NOMO-1 treated with dmso at 0.1 percent for 144 hours (cell line): ENCODE results near the gene ZBTB2.

ENCODE experiments used
- DNase-seq: peaks from one replicate; lab custom pipeline; 2025; ENCODE audit not compliant: unreplicated experiment; lab: John Stamatoyannopoulos, UW

The ZBTB2 gene, protein sequence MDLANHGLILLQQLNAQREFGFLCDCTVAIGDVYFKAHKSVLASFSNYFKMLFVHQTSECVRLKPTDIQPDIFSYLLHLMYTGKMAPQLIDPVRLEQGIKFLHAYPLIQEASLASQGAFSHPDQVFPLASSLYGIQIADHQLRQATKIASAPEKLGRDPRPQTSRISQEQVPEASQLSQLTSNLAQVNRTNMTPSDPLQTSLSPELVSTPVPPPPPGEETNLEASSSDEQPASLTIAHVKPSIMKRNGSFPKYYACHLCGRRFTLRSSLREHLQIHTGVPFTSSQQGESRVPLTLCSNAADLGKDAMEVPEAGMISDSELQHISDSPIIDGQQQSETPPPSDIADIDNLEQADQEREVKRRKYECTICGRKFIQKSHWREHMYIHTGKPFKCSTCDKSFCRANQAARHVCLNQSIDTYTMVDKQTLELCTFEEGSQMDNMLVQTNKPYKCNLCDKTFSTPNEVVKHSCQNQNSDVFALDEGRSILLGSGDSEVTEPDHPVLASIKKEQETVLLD

DNA sequence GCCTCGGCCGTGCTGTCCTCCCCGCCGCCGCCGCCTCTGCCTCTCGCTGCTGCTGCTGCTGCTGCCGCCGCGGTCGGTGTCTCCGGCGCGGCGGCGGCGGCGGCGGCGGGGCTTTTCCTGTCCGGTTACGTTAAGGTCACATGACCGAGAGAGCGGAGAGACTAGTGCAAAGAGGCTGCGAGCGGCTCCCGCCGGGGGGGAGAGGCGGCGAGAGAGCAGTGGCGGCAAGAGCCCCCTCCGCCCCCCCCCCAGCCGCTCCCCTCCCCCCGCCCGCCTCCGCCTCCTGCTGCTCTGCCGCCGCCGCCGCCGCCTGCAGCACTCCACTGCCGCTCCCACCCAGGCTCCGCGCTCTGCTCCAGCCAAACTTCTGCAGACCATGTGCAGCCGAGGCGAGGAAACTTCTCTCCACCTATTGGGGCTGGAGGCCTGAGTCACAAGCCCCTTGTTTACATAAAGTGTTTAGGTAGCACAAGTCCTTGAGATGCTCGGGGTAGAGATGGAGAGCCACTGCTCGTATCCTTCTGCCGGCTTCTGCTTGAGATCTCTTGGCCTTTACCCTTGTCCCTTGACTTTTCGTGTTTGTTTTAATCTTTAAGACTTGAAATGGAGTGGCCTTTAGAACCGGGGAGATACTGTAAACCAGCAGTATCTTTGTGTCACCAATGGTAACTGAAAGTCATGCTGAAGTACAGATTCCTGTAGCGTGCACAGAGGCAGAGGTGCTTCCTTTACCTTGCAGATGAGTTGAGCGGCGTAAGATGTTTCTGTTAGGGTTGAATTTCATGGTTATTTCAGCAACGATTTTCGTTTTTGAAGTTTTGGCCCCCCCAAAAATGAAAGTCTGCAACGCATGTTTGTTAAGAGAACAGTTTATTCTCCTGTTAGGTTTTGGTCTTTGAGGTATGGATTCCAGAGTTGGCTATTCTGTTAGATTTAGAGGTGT is at the start of gene ZBTB2:
TSS of gene ZBTB2 (minus strand) at position 89 of the 943 bp plus-strand sequence. CDS start 17,922 bp downstream, outside the sequence.
- DNase-seq: peak; percentile 47

DNA sequence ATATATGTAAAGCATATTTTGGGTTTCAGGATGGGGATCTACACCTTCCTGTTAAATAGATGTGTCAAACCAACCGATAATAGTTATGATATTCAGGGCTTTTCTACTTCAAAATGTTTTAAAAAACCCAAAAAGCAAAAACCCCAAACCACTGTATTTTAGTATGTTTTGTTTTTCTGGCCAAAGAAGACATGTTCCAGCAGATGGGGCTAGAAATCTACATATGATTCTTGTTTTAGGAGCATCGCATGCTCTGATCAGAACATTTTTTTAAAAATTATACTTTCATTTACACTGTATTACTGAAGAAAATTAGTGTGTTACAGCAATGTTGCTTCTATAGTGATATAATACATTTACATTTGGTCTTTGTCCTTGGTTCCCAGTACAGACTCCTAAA is 49.6 kb upstream of the ZBTB2 start:
- DNase-seq: no peak

DNA sequence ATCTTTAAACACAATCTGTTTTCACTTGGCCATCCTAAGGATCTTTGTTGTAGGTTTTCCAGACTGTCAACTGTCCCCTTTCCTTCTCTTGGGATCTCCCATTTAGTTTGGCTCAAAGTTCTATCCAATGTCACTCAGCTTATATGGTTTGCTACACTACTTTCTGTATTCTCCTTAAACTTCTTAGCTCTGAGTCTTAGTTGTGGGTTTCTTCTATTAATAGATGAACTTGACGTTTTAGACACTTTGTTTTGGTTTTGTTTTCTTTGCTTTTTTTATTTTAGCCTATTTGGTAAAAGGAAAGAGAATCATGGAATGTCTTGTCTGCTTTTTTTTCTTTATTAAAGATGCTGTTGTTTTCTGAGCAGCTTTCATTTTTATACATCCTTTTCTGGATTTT is 49.1 kb upstream of the ZBTB2 start:
- DNase-seq: no peak

DNA sequence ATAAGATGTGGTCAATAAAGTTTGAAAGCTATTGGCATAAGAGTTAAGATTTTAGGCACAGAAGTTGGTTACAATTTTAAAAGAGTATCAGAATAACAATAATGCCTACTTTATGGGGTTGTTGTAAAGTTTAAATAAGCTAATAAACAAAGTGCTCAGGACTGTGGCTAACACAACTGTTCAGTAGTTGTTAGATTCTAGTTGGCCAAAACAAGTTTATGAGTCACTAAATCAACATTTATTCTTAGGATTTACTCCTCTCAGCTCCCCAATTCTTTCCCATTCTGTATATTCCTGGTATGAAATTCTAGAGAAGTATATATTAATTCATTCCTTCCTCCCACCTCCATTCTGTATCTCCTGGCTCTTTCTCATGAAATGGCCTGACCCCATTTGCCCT is 46.0 kb upstream of the ZBTB2 start:
- DNase-seq: no peak

DNA sequence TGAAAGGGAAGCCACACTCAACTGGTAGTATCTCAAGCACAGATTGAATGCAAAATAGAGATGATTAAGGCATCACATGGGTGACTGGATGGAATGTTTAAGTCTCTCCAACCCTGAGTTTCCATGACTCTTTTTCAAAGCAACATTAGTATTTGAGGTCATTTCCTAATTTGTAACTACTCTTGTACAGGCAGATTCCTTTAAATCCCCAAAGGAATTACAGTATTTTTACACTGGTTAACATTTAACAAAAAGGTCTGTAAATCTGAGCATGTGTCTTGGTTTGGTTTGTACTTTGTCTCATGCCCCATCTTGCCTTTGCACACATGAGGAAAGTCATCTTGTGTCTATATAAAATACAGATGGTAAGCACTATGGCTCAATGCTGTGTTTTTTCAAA is 45.4 kb upstream of the ZBTB2 start:
- DNase-seq: no peak

DNA sequence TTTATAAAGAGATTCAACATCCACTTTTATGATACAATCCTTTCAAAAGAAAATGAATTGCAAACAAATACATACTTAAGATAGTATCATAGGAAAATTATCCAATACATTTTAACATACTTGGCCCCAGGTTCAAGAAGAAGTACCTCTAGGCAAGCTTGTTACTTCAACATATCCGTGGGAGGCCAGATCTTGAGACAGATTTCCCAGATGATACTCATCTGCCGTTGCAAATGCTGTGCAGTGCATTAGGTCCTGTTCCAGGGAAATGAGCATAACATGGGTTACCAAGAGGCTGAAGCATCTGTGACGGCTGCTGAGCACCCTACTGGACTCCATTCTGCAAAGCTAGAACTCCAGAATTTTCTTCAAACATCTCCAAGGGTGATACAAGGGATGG is 44.9 kb upstream of the ZBTB2 start:
- DNase-seq: no peak

DNA sequence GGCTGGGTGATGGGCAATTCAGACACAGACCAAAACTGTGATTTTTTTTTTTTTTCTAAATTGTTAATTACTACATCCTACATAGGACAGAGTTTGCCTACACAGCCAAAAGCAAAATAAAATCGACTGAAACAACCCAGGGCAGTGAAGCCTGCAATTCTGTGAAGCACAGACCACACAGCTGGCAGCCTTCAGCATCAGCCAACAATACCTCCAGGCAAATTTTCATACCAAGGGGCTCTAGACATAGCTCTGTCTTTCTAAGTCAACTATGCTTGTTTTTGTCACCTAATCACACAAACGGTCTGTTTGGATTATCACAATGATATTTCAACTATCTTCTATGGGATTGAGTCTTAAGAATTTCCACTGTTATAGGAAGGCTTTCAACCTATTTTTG is 43.0 kb upstream of the ZBTB2 start:
- DNase-seq: no peak

GRCh38 chr6:151432651-151433050 is 41.3 kb upstream of the ZBTB2 start:
- no peak for DNase-seq

DNA sequence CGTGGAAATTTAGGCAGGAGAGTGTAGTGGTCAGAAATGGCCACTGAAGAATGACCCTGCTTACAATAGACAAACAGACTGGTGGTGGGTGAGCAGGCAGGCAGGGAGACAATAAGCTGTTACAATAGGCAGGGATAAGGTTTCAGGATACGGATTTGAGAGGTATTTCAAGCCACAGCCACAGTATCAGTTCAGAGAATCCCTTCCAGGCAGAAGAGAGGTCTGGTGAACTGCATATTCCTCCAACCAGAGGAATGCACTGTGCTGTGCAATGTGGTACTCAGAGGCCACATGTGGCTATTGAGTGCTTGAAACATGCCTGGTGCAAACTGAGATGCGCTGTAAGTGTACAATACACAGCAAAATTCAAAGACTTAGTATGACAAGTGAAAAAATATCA is 40.0 kb upstream of the ZBTB2 start:
- no peak for DNase-seq

GRCh38 chr6:151430886-151431285 is 39.5 kb upstream of the ZBTB2 start:
- DNase-seq: no peak

- DNase-seq: no peak
These were observed 36.9 kb upstream of the ZBTB2 start for GRCh38 chr6:151428093-151428735.

- no peak for DNase-seq
These were observed 34.2 kb upstream of the ZBTB2 start for GRCh38 chr6:151425561-151425960.

- no peak for DNase-seq
These were observed 31.6 kb upstream of the ZBTB2 start for GRCh38 chr6:151422981-151423380.

DNA sequence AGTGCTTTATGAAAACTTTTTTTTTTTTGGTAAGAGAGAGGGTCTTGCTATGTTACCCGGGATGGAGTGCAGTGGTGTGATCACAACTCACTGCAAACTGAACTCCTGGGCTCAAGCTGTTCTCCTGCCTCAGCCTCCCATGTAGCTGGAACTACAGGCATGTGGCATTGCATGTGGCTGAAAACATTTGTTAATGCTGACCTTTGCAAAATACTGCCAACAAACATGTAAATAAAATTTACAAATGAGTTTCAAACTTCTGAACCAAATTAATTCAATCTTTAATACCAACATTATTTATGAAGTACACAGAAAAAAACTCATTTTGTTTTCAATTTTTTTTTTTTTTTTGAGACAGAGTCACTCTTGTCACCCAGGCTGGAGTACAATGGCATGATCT is 26.1 kb upstream of the ZBTB2 start:
- no peak for DNase-seq

DNA sequence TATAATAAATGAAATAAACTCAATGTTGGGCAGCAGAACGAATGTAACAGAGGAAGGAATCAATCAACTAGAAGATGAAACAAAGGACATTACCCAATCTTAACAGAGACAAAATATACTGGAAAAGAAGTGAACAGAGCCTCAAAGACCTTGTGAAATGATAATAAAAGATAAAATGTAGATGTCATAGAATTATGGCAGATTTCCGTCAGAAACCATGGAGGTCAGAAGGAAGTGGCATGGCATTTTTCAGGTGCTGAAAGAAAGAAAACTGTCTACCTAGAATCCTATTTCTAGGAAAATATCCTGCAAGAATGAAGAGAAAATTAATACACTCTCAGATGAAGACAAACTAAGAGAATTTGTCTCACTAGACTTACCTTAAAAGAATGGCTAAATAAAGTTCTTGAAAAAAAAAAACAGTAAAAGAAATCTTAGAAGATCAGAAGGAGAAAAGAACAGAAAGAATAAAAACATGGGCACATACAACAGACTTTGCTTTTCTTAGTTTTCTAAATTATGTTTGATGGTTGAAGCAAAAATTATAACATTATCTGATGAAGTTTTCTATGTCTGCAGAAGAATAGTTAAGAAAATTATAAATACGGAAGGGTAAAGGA is 23.4 kb upstream of the ZBTB2 start:
- DNase-seq: no peak

GRCh38 chr6:151413372-151414145 is 22.2 kb upstream of the ZBTB2 start:
- DNase-seq: no peak

- DNase-seq: no peak
These were observed 21.6 kb upstream of the ZBTB2 start for GRCh38 chr6:151412909-151413308.

GRCh38 chr6:151409679-151410078 is 18.3 kb upstream of the ZBTB2 start:
- no peak for DNase-seq

DNA sequence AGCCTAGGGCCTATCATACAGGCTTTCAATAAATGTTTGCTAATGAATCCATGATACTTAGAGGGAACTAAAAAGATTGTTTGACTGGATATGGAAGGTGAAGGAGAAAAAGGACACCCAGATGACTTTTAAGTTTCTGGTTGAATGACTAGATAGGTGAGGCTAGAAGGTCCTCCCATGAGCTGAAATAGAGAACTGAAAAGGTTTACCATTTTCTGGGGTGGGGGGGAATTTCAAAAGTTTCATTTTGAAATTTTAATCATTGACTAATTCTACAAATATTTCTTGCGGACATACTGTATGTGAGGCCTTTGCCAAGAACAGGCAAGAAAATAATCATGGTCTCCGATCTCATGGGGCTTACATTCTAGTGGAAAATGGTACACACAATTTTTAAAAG is 17.9 kb upstream of the ZBTB2 start:
- no peak for DNase-seq

GRCh38 chr6:151408858-151409257 is 17.5 kb upstream of the ZBTB2 start:
- no peak for DNase-seq
